Myocyte (in vitro differentiated cells): ENCODE data around the gene FAM241B. TPM values are rescaled to one million over a fixed set of nuclear protein-coding genes. Genes with fewer than 3 reads are reported as not detected.

ENCODE experiments used
- DNase-seq: peaks from one replicate; pipeline ENCODE4 v3.0.0-alpha.2; 2012; ENCODE audit warnings: low read depth
- total RNA-seq: library from RNA; depleted of rRNA; stranded (reverse); fragments of >200 nt; gene quantifications from 2 replicates; pipeline ENCODE4 v1.2.3, GENCODE V29; 2014

Gene FAM241B
- total RNA-seq, 1 donor from 2014 or later, result not detected

- no peak for DNase-seq
Measured at GRCh38 chr10:69663369-69663947, 33.4 kb downstream of the FAM241B start.

- peak; percentile 15 for DNase-seq
Measured at GRCh38 chr10:69665474-69666320, 35.6 kb downstream of the FAM241B start.

GRCh38 chr10:69666756-69667155 lies 36.7 kb downstream of the FAM241B start:
- DNase-seq, result no peak

GRCh38 chr10:69668721-69669120 lies 38.7 kb downstream of the FAM241B start:
- DNase-seq, result no peak

GRCh38 chr10:69669409-69669808 lies 39.4 kb downstream of the FAM241B start:
- no peak for DNase-seq

- DNase-seq, result no peak
Measured at GRCh38 chr10:69673521-69673920, 43.5 kb downstream of the FAM241B start.

- DNase-seq, result no peak
Measured at GRCh38 chr10:69674786-69675185, 44.7 kb downstream of the FAM241B start.

- DNase-seq, result no peak
Measured at GRCh38 chr10:69676301-69676700, 46.3 kb downstream of the FAM241B start.

- DNase-seq, result no peak
Measured at GRCh38 chr10:69677985-69678654, 48.1 kb downstream of the FAM241B start.

- no peak for DNase-seq
Measured at GRCh38 chr10:69679736-69680135, 49.7 kb downstream of the FAM241B start.

- no peak for DNase-seq
Measured at GRCh38 chr10:69680610-69681009, 50.6 kb downstream of the FAM241B start.

GRCh38 chr10:69681436-69681835 lies 51.4 kb downstream of the FAM241B start:
- no peak for DNase-seq

- DNase-seq, result no peak
Measured at GRCh38 chr10:69682955-69683474, 53.0 kb downstream of the FAM241B start.

Other genes starting within 250 kb of the FAM241B start
- gene TACR2, start 213.3 kb upstream of the FAM241B start, total RNA-seq, result 0.08 TPM in 1 of 2 replicates, not detected in the other
- 5.5 and 13.2 TPM in 2 replicates for gene TSPAN15, start 178.8 kb upstream of the FAM241B start, total RNA-seq
- 0.27 TPM in 1 of 2 replicates, not detected in the other for gene NEUROG3, start 56.8 kb upstream of the FAM241B start, total RNA-seq
- 17.3 and 31.0 TPM in 2 replicates for gene COL13A1, start 171.7 kb downstream of the FAM241B start, total RNA-seq